Measurements from ENCODE around the gene STARD9.

DNA sequence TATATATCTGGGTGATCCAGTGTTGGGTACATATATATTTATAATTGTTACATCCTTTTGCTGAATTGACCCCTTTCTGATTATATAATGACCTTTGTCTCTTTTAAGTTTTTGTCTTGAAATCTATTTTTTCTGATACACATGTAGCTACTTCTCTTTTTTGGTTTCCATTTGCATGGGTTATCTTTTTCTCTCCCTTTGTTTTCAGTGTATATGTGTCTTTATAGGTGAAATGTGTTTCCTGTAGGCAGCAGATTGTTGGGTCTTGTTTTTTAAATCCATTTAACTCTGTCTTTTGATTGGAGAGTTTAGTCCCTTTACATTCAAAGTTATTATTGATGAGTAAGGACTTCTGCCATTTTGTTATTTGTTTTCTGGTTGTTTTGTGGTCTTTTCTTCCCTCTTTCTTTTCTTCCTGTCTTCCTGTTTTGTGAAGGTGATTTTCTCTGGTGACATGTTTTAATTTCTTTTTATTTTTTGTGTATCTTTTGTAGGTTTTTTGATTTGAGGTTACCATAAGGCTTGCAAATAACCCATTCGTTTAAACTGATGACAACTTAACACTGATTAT lies 56.8 kb downstream of the STARD9 start:
- no peak for TF ChIP-seq EZH2 (IDR thresholded peaks at IDR 0.05; ENCODE audit: insufficient read depth, poor library complexity, severe bottlenecking)
- TF ChIP-seq EZH2phosphoT487 (IDR thresholded peaks at IDR 0.05; ENCODE audit: insufficient read depth, low read depth): no peak

Data from GM23248 (cell line).